Putamen (tissue), 1 donor: Measurements from ENCODE around the gene SRRM2.
A peak's percentile ranks its signal among the peaks of the same experiment; 100 is the strongest.

Source experiments
- DNase-seq: peaks from one replicate; pipeline ENCODE4 v3.0.0-alpha.2; 2016; ENCODE audit warnings: low spot score

Gene SRRM2

GRCh38 chr16:2777231-2777902, 24.9 kb downstream of the SRRM2 start, which contains the start of gene ELOB:
TSS of gene ELOB (minus strand) at chr16:2777280. CDS start at chr16:2777239, 41 bp downstream.
- DNase-seq = peak; percentile 84

- no peak for DNase-seq
These were observed 25.6 kb downstream of the SRRM2 start for GRCh38 chr16:2777903-2778629.

- no peak for DNase-seq
These were observed 26.2 kb downstream of the SRRM2 start for GRCh38 chr16:2778630-2778958.

GRCh38 chr16:2779151-2779920, 26.9 kb downstream of the SRRM2 start:
- no peak for DNase-seq

- DNase-seq = no peak
These were observed 27.8 kb downstream of the SRRM2 start for GRCh38 chr16:2779978-2780898.

GRCh38 chr16:2782583-2783351, 30.3 kb downstream of the SRRM2 start:
- no peak for DNase-seq

GRCh38 chr16:2783581-2784357, 31.3 kb downstream of the SRRM2 start:
- DNase-seq = no peak

- DNase-seq = no peak
These were observed 32.1 kb downstream of the SRRM2 start for GRCh38 chr16:2784358-2785100.

GRCh38 chr16:2785101-2785991, 32.9 kb downstream of the SRRM2 start:
- DNase-seq = no peak

- DNase-seq = no peak
These were observed 33.8 kb downstream of the SRRM2 start for GRCh38 chr16:2786061-2786825.

GRCh38 chr16:2786826-2787151, 34.4 kb downstream of the SRRM2 start:
- no peak for DNase-seq

- no peak for DNase-seq
These were observed 35.0 kb downstream of the SRRM2 start, which contains the start of gene PRSS33 for GRCh38 chr16:2787406-2787805. TSS of gene PRSS33 (minus strand) at chr16:2787560. CDS start at chr16:2786547, 1,013 bp downstream.

GRCh38 chr16:2787961-2788360, 35.5 kb downstream of the SRRM2 start:
- DNase-seq = no peak

GRCh38 chr16:2790631-2791030, 38.2 kb downstream of the SRRM2 start:
- no peak for DNase-seq

- no peak for DNase-seq
These were observed 38.7 kb downstream of the SRRM2 start for GRCh38 chr16:2791174-2791573.

- DNase-seq = no peak
These were observed 40.5 kb downstream of the SRRM2 start for GRCh38 chr16:2792940-2793339.

- no peak for DNase-seq
These were observed 43.1 kb downstream of the SRRM2 start for GRCh38 chr16:2795395-2796143.
